HG03095 (cell line): ENCODE results near the gene CSNK1A1L.

Experiments used
- ATAC-seq: cut with Tn5 transposase; IDR thresholded peaks from one replicate; pipeline ENCODE4 v1.9.1; 2021; ENCODE audit warnings: moderate library complexity; ENCODE audit not compliant: unreplicated experiment

The CSNK1A1L gene

DNA sequence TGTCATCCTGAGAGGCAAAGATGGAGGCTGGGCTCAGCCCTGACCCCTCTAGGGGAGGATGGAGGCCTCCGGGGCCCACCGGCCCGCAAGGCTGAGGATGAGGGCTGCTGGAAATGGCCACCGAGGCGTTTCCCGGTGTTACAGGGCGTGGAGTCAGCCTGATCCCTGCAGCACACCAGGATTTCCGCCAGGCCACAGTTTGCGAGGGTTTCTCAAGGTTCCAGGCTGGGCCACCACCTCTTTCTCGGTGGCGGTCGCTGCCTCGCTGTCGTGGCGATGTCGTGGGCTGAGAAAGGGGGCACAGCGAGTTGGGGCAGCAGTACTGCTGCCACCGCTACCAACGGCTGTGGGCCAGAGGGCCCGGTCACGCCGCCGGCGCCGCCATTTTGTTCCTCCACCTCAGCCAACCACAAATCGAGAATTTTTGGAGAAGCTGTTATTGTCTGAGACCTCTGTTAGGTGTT is at the start of gene CSNK1A1L:
TSS of gene CSNK1A1L (minus strand) at position 414 of the 464 bp plus-strand sequence. CDS start at position 6, 408 bp downstream.
- no peak for ATAC-seq

DNA sequence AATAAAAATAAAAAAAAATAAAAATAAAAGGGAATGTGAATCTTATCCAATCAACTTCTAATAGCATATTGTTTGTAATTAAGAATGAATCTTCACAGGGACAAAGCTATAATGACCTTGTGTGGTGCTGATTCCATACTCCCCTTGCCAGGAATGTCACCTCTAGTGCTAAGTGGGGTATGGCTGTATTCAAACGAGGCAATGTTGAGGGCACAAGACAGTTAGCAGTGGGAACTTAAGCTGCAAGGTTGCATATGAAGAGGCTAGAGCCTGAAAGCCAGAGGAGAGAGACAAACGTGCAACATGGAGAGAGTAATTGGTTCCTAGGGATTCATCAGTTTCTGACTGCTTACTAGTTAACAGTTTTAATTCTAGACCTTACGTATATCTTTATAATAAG is 43.9 kb upstream of the CSNK1A1L start:
- ATAC-seq, result no peak

DNA sequence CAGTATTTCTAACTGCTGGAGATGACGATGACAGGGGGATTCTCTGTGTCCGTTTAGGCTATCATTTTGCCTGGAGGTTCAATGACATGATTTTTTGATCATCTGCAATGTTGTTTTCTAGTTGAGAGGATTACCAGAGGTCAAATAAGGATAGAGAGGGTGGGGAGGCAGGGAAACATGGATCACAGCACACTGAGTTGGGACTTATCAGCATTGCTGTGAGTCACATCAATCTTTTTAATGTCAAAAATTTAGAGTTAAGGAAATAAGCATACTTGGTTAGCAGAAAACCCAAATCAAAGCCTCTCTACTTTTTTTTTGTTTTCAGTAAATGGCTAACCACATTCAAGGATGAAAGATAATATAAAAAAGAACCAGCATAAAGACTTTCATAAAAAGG is 43.0 kb upstream of the CSNK1A1L start:
- no peak for ATAC-seq

DNA sequence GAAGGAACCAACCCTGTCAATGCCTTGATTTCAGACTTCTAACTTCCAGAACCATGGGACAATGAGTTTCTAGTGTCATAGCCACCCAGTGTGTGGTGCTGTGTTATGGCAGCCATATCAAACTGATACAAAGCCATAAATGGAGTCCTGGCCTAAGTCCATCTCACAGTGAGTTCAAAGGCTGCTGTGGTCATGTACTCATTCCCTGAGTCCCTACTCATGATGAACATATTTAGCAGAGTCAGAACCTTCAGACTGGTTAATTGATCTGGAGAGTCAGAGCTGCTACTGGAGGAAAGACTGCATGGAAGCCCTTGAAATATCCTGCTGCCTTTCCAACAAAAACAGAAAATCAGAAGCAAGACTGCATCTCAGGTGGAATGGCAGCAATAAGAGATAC is 39.2 kb upstream of the CSNK1A1L start:
- ATAC-seq, result no peak

DNA sequence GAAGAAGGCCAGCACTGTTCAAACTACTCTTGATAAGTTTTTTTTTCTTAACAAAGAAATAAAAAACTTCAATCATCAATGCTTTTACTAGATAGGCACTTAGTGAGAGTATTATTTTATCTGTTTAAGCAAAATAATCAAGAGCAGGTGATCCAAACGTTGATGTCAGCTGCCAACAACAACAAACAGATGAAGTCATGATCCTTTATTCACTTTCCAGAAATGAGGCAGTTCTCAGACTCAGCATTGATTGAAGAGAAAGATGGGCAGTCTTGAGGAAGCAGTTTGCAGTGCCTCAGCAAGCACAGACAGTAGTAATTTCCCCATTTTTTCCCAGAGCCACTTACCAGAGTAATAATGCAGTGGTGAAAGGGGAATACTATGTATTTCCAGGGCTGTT is 38.4 kb upstream of the CSNK1A1L start:
- ATAC-seq, result no peak

DNA sequence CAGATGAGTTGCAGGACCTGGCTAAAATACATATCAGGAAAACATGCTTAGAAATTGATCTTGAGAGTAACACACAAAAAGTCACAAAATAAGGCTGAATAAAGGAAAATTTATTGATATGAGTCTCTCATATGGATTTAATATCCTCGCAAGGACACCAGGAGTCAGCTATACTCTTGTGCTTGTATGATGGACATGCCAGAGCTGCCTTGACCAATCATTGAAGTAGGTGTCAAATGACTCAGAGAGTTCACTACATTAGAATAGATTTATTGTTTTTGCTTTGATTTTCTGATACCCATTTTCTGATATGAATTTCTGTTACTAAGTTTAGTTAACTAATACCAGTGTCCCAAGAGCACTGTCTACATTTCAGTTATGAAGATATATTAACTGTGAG is 37.4 kb upstream of the CSNK1A1L start:
- ATAC-seq, result no peak

DNA sequence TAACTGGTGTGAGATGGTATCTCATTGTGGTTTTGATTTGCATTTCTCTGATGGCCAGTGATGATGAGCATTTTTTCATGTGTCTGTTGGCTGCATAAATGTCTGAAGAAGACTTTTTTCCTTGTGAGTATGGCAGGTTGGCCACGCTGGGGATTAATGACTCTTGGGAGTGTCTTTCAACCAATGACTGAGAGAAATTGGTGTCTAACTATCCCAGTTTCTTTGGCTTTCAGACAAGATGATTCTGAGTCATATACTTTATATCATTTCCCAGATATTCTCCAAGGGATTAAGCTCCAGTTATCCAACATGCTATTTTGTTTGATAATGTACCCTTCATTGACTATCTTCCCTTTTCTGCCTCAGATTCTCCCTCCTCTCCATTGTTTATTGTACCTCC is 35.5 kb upstream of the CSNK1A1L start:
- ATAC-seq, result no peak

DNA sequence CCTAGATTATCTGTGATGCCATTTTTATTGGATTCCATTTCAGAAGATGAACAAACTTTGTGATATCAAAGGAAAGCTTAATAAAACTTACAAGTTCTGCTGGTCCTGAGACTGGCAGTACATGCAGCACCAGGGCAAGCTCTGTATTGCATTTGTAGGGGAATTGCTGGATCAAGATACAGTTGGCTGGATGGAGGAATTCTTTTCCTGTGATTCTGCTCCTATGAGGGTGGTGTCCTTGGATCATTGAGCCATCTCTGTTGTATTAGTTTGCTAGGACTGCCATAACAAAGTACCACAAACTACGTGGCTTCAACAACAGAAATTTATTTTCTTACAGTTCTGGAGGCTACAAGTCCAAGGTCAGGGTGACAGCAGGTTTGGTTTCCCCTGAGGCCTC is 33.9 kb upstream of the CSNK1A1L start:
- no peak for ATAC-seq

DNA sequence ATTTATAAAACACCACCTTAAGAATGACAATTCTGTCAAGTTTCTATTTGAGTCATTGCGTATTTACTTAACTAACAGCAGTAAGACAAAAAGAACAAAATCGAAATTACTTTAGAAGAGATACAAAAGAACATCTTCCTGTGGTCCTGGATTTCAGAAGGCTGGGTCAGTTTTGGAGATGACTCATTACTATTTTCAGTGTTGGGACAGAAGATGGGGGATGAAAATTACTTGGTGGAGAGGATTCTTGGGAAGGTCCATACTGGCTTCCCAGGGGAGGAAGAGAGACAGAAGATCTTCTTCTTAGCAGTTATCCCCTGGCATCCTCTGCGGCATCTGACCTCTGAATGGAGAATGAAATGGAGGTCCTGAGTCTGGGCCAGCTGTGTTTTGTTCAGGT is 33.5 kb upstream of the CSNK1A1L start:
- no peak for ATAC-seq

DNA sequence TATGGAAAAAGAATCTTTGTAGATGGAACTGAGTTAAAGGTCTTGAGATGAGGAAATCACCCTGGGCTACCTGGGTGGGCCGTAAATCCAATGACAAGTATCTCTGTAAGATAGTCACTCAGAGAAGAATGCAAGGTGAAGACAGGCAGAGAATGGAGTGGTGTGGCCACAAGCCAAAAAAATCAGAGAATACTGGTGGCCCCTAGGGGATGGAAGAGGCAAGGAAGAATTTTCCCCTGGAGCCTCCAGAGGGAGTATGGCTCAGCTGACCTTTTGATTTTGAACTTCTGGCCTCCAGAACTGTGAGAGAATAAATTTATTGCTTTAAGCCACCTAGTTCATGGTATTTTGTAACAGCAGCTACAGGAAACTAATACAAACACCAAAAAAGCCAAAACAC is 32.7 kb upstream of the CSNK1A1L start:
- ATAC-seq, result no peak

DNA sequence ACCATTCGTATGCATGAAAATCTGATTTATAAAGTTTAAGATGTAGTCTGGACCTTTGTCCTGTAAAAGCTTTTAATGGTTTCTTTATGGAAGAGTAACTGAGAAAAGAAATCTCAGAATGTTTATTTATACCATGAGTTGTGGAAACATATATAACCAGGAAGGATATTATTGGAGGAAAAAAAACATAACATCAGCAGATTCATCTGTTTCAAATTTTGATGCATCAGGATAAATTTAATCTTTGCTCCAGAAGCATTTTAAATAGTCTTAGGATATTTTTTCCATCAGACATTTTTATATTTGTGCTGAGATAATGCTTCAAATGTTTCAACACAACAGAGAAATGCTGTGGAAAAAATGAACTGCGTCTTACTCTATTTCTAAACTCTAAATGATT is 31.2 kb upstream of the CSNK1A1L start:
- no peak for ATAC-seq

DNA sequence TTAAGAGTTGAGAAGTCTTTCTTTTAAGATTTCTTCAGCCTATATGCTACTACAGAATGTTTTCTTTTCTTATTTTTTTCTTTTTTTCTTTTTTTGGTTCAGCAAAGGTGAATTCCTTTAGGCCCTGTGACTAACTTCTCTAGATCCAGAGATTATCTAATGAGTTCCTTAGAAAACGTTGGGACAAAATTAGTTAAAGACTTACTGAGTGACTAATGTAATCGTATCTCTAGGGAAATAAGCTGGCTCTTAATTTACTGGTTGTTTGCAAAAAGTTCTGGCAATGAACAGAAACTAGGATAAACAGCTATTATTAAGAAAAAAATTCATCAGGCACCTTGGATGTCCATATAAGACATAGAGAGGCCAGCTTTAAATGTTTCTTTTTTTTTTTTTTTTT is 30.7 kb upstream of the CSNK1A1L start:
- no peak for ATAC-seq

DNA sequence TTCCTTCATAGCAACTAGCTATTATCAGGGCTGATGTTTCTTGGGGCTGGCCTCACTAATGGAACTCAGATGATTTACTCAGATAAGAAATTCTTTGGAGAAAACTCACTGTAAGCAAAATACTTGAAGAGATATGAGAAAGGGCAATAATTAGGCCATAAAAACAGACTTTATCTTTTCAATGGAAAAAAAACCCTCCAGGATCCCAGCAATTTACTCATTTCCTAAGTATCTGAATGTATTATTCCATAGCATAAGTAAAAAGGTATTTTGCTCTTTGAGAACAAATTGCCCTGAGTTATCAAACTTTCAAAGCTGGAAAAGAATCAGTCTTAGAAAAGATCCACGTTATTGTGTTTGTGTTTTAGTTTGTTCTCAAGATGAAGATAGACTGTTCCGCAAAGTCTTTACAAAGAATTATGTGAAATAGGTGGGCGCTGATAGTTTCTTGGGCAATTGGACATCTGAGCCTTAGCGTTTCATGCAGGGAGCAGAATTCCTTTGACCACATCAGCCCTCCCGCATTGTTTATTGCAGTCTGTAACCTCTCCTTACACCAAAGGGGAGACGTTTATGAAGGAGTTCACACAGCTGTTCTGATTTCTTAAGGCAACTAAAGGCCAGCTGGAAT is 29.1 kb upstream of the CSNK1A1L start:
- ATAC-seq, result no peak

DNA sequence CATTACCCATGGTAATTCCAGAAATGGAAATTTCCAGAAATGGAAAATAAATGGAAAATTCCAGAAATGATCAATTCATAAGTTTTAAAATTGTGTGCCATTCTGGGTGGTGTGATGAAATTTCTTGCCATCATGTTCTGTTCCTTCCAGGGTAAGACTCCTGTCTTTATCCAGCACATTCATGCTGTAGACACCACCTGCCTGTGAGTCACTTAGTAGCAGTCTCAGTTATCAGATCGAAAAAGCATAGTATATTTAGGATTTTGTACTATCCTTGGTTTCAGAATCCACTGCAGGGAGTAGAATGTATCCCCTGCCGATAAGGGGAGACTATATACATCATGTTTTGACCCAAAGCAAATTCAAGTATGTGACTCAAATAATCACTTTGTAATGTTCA is 26.7 kb upstream of the CSNK1A1L start:
- ATAC-seq, result no peak

DNA sequence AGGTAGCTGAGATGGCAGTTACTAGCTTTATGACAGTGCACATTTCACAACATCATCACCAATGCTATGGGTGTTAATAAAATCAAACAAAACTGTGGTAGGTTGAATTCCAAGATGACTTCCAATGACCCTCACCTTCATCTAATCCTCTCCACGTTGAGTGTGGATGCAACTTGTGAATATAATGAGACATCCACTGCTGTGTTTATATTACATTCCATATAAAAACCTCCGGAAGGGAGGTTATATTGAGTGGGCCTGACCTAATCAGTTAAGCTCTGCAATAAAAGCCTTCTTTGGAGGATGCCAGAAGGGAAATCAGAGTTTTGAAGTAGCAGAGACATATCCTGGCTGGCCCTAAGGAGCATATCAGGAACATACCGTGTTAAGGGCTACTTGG is 25.6 kb upstream of the CSNK1A1L start:
- no peak for ATAC-seq

DNA sequence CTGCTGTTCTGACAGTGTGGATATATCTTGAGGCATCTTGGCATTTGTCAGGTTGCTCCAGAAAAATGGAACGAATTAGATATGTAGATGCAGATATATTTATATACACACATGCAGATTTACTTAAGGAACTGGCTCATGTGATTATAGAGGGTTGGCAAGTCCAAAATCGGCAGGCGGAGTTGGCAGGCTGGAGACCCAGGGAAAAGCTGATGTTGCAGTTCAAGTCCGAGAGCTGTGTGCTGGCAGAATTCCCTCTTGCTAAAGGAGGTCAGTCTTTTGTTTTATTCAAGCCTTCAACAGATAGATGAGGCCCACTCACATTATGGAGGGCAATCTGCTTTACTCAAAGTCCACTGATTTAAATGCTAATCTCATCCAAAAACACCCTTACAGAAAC is 24.4 kb upstream of the CSNK1A1L start:
- ATAC-seq, result no peak

DNA sequence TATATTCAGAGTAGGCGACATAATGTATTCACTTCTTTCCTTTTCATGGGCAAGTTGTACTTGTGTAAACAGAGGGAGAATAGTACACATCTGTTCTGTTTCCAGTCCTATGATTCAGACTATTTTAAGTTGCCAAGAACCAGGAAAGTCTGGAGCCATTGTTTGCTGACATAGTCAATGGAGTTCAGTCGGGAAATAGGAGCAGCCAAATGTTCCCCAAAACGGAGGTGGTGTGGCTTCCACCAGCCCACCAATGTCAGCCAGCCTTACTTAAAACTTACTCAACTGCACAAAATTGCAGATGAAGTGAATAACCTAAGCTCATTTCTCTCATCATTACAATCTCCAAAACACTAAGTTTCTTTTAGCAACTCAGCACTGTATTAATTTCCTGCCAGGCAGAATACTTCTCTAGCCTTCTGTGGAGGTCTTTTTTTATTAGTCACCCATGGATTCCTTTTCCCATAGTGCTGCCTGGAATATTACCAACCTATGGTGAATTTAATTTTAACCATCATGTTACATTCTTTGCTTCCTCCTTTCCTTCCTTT is 22.3 kb upstream of the CSNK1A1L start:
- no peak for ATAC-seq

DNA sequence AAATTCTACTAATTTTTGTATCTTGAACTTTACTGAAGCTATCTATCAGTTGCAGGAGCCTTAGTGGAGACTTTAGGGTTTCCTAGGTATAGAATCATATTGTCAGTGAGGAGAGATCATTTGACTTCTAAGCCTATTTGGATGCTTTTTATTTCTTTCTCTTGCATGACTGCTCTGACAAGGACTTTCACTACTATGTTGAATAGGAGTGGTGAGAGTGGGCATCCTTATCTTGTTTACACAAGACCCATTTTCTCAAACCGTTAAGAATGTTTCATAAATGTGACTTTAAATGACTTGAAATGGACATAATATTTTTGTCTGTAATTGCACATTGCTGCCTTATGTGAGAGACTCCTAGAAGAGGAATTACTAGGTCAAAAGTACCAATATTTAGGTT is 17.9 kb upstream of the CSNK1A1L start:
- no peak for ATAC-seq

DNA sequence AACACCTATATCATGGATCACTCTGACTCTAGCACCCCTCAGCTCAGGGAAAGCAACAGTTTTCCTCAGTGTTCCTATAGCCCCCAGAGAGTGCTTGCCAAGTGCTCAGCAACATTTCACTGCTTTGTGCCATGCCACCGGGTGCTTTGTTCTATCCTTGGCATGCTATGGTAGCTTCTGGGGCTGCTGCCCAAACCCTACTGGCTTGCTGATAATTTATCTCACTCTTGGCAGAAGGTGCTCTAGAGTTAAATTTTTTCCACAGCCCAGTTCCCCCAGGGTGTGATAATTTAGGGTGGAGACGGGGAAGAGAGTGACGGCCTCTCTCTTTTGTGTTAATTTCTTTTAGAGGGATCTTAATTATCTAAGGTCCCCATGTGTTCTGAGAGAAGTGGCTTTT is 12.6 kb upstream of the CSNK1A1L start:
- no peak for ATAC-seq

DNA sequence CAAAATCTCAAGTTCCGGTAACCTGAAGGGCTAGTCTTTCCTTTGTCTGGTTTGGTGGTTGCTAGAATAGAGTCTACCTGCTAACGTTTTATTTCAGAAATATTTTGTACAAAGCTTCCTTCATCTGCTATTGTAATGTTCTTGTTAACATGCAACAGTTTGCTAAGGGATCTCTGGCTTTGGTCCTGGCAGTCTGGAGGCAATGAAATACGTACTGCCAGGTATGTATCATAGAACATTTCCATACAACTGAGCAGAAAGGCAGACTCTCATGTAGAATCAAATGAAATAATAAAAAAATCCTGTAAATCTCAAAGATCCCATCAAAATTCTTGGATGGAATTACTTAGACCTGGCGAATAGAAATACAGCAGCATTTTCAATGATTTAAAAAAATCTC is 8.8 kb upstream of the CSNK1A1L start:
- no peak for ATAC-seq

DNA sequence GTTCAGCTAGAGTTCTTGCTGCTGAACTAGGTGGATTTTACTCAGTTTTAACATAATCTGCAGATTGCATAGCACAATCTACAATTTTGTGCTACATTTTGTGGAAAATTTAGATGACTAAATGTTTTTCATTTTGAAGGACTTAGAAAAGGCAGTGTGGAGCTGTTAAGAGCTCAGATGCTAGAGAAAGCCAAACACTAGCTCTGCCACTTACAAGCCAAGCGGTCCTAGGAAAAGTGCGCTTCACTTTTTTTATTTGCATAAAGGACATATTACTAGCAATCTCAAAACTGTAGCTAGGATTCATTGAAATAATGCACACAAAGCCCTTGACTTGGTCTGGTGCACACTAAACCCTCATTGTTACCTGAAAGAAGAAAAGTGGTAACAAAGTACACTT is 8.1 kb upstream of the CSNK1A1L start:
- ATAC-seq, result no peak

DNA sequence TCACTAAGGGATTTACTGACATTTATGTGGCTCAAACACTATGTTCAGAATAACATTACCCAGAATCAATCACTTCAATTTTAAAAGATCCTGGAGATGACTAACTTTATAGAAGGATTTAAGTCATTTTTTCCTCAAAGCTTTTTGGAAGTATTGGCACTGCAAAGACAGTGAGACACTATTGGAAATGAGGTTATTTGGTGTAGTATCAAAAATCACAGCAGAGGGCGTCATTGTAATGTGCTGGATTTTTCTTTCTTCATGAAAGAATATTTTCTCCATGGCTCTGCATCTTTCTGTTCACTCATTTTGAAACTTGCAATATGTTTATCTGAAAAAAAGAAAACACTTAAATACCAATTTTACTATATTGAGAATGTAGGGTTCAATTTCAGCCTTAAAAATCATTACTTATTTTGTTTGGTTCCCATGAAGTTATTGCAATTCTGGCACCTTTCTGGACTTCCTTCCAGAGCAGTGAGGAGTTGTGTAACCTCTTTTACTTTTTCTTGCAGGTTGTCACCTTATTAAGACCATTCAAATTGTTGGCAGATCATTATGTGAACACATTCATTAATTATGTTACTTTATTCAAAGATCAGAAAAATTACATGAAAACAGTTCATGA is 3.7 kb upstream of the CSNK1A1L start:
- ATAC-seq, result no peak

DNA sequence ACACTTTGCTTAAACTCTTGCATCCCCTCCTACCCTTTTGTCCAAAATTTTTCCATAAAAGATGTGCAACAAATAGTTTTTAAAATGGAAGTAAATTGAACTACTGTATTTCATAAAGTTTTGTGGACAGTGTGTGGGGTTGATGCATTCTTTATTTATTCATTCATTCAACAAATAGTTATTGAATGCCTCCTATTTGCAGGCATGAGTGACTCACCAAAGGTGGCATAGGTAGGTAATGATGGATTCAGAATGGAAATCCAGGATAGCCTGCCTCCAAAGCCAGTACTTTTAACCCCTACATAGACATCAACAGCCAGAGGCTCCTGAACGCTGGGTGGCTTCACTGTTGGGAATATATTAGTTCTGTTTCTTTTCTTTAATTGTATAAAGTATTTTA is 2.4 kb upstream of the CSNK1A1L start:
- no peak for ATAC-seq
